Keratinocyte (primary cell): ENCODE data around the gene ZNF787. TPM values are rescaled to one million over a fixed set of nuclear protein-coding genes. Genes with fewer than 3 reads are reported as not detected.

Experiments used
- DNase-seq: peaks from one replicate; pipeline ENCODE4 v3.0.0-alpha.2; 2011; ENCODE audit warnings: low read depth, missing footprints, low spot score
- FAIRE-seq: peaks from 2 replicates; lab custom pipeline; 2011; peaks lifted over from hg19 to GRCh38; lab: Jason Lieb, UNC
- H2AFZ ChIP-seq: 2 replicates; pipeline ENCODE4 v1.6.0; 2012; ENCODE audit warnings: low read length, control low read depth, inconsistent platforms; ENCODE audit not compliant: control insufficient read depth
- H3K27ac ChIP-seq: 2 replicates; pipeline ENCODE4 v1.5.1; 2011; ENCODE audit warnings: low read length; ENCODE audit not compliant: control insufficient read depth, insufficient read depth
- H3K27me3 ChIP-seq: 3 replicates; pipeline ENCODE4 v1.6.0; 2011; ENCODE audit warnings: low read length; ENCODE audit not compliant: control insufficient read depth, insufficient read depth; ENCODE audit errors: extremely low read depth
- H3K36me3 ChIP-seq, 2 experiments: 2 replicates in 1 of 2; 3 replicates in 1 of 2; pipeline ENCODE4 v1.5.1; 2011; ENCODE audit warnings: low read length in 2 of 2, mild to moderate bottlenecking in 1 of 2; ENCODE audit not compliant: control insufficient read depth in 2 of 2, insufficient read depth in 2 of 2; ENCODE audit errors: extremely low read depth in 1 of 2
- H3K4me1 ChIP-seq: 3 replicates; pipeline ENCODE4 v1.5.1; 2011; ENCODE audit warnings: low read length; ENCODE audit not compliant: control insufficient read depth, insufficient read depth; ENCODE audit errors: extremely low read depth
- H3K4me2 ChIP-seq: 3 replicates; pipeline ENCODE4 v1.6.0; 2011; ENCODE audit warnings: low read depth, low read length; ENCODE audit not compliant: control insufficient read depth, insufficient read depth; ENCODE audit errors: extremely low read depth
- H3K4me3 ChIP-seq, 3 experiments: fragments of 200-600 bp in 1 of 3; sonication (generic) in 1 of 3; 2 replicates in 2 of 3; 3 replicates in 1 of 3; pipeline ENCODE4 v1.5.1; 2011 to 2016; ENCODE audit warnings: low read length in 3 of 3, mild to moderate bottlenecking in 3 of 3, control low read depth in 2 of 3, inconsistent platforms in 1 of 3, low read depth in 1 of 3, mixed read lengths in 1 of 3, mixed run types in 1 of 3, moderate library complexity in 1 of 3; ENCODE audit not compliant: control insufficient read depth in 2 of 3, insufficient read depth in 2 of 3; ENCODE audit errors: extremely low read depth in 1 of 3
- H3K79me2 ChIP-seq: 2 replicates; pipeline ENCODE4 v1.6.0; 2012; ENCODE audit warnings: low read length; ENCODE audit not compliant: control insufficient read depth, insufficient read depth
- H3K9ac ChIP-seq: 3 replicates; pipeline ENCODE4 v1.6.0; 2011; ENCODE audit warnings: low read length; ENCODE audit not compliant: control insufficient read depth, insufficient read depth; ENCODE audit errors: extremely low read depth
- H3K9me1 ChIP-seq: 3 replicates; pipeline ENCODE4 v1.6.0; 2011; ENCODE audit warnings: low read length; ENCODE audit not compliant: control insufficient read depth, insufficient read depth; ENCODE audit errors: extremely low read depth
- H3K9me3 ChIP-seq: 2 replicates; pipeline ENCODE4 v1.5.1; 2012; ENCODE audit warnings: low read depth, low read length; ENCODE audit not compliant: control insufficient read depth
- H4K20me1 ChIP-seq: 3 replicates; pipeline ENCODE4 v1.6.0; 2011; ENCODE audit warnings: low read length; ENCODE audit not compliant: control insufficient read depth, insufficient read depth; ENCODE audit errors: extremely low read depth
- EZH2 ChIP-seq: IDR thresholded peaks from one replicate; pipeline ENCODE4 v1.6.1; 2012; ENCODE audit warnings: inconsistent platforms, mild to moderate bottlenecking, low read length, moderate library complexity
- dilution Hi-C: fragments of 300-500 bp; cut with MboI; formaldehyde crosslinking; loops from one replicate; pipeline ENCODE4 v1.7.0; 2020; ENCODE audit warnings: low sequenced_read_pairs; ENCODE audit not compliant: extremely low pct_ligation_motif_present
- polyA plus RNA-seq, 5 experiments: library from polyadenylated mRNA; depleted of rRNA in 3 of 5; stranded (reverse) in 3 of 5; stranded (forward) in 1 of 5; unstranded in 1 of 5; fragments of >200 nt; gene quantifications; 1 replicate in 1 of 5; 2 replicates in 3 of 5; 3 replicates in 1 of 5; pipeline versions ENCODE4 v1.2.1 to v1.2.3, GENCODE V29; 2011 to 2012; ENCODE audit warnings: missing spikeins in 2 of 5, low read depth in 1 of 5, low replicate concordance in 1 of 5
- TF ChIP-seq, protein P1 (sequence below), 3 experiments: IDR thresholded peaks in 1 of 3; conservative IDR thresholded peaks in 1 of 3; optimal IDR thresholded peaks in 1 of 3; 2 replicates in 2 of 3; 3 replicates in 1 of 3; pipeline versions ENCODE3 to v1.5.1; 2011; ENCODE audit warnings: low read length in 3 of 3, mild to moderate bottlenecking in 3 of 3, moderate library complexity in 2 of 3, control low read depth in 1 of 3, inconsistent platforms in 1 of 3; ENCODE audit not compliant: insufficient read depth in 2 of 3; ENCODE audit errors: extremely low read depth in 1 of 3

Gene ZNF787
- polyA plus RNA-seq, 1 donor (not counting 4 experiments of a cell fraction or from before 2014, with no cell fraction given), result 5.6 TPM

DNA sequence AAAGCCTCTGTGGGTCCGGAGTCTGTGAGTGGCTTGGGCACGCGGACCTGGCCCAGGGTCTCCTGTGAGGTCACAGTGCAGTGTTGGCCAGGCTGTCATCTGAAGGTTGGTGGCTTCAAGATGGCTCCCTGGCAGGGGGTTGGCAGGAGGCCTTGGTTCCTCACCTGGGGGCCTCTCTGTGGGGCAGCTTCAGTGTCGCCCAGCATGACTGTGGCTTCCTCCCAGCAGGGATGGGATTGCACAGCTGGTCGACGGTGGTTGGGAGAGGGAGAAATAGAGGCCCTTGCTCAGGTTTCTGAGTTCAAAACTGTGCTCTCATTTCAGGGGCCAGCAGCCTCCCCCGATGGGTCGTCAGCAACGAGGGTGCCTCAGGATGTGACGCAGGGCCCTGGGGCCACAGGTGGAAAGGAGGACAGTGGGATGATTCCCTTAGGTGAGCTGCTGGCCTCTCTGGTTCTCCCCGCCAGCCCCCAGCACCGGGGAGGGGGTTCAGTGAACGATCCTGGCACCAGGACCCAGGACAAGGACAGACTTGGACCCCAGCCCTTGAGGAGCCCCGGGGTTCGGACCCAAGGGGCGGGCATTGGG lies 37.2 kb upstream of the ZNF787 start:
- H3K9me1 ChIP-seq, result no peaks in the 10 kb centered on the region
- no peaks in the 10 kb centered on the region for H3K4me1 ChIP-seq
- no peak overlapping the region for H2AFZ ChIP-seq
- no peak for DNase-seq
- H4K20me1 ChIP-seq, result peaks cover 2% of the 10 kb centered on the region
- no peak for FAIRE-seq
- no peaks in the 10 kb centered on the region for H3K9me3 ChIP-seq
- no peak overlapping the region for H3K27ac ChIP-seq
- H3K79me2 ChIP-seq, result no peaks in the 10 kb centered on the region
- H3K4me3 ChIP-seq, result no peak overlapping the region
- TF ChIP-seq, protein P1, sequence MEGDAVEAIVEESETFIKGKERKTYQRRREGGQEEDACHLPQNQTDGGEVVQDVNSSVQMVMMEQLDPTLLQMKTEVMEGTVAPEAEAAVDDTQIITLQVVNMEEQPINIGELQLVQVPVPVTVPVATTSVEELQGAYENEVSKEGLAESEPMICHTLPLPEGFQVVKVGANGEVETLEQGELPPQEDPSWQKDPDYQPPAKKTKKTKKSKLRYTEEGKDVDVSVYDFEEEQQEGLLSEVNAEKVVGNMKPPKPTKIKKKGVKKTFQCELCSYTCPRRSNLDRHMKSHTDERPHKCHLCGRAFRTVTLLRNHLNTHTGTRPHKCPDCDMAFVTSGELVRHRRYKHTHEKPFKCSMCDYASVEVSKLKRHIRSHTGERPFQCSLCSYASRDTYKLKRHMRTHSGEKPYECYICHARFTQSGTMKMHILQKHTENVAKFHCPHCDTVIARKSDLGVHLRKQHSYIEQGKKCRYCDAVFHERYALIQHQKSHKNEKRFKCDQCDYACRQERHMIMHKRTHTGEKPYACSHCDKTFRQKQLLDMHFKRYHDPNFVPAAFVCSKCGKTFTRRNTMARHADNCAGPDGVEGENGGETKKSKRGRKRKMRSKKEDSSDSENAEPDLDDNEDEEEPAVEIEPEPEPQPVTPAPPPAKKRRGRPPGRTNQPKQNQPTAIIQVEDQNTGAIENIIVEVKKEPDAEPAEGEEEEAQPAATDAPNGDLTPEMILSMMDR (optimal IDR thresholded peaks at IDR 0.05 in 1 of 3, IDR thresholded peaks at IDR 0.05 in 1 of 3, conservative IDR thresholded peaks at IDR 0.05 in 1 of 3; ENCODE audit: extremely low read depth in 1 of 3, insufficient read depth in 2 of 3, low read length in 3 of 3), result no peak
- no peak overlapping the region for H3K4me2 ChIP-seq
- dilution Hi-C loops, result no loop called here
- H3K9ac ChIP-seq, result no peak overlapping the region
- peaks cover 5 to 10% of the 10 kb centered on the region in 2 experiments for H3K36me3 ChIP-seq
- H3K27me3 ChIP-seq, result no peaks in the 10 kb centered on the region

DNA sequence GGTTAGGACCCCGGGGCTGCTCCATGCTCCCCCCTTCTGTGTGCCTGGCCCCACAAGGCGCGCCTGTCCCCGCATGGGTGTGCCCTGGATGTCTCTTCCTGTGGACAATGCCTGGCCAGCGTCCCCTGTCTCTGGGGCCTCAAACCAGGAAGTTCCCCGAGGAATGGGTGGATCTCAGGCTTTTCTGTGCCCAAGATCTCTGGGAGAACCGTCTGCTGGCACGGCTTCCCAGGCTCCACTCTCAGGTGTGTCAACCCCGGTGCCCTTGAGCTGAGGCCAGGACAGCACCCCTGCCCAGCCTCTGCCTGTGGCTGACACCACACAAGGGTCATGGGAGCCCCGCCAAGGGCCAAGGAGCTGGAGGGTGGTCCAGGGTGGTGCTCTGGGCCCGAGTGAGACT lies 35.7 kb upstream of the ZNF787 start:
- Histone ChIP-seq H3K4me2 (no peak overlapping the region), H3K9me3 (no peaks in the 10 kb centered on the region), H4K20me1 (peaks cover 2% of the 10 kb centered on the region), H3K79me2 (peaks cover 2% of the 10 kb centered on the region), H3K4me1 (no peaks in the 10 kb centered on the region), H3K4me3 (no peak overlapping the region), H3K36me3 (peaks cover 5 to 10% of the 10 kb centered on the region in 2 experiments), H3K9me1 (no peaks in the 10 kb centered on the region), H3K27ac (no peak overlapping the region), H3K27me3 (no peaks in the 10 kb centered on the region), H3K9ac (no peak overlapping the region), H2AFZ (no peak overlapping the region)
- DNase-seq, result no peak
- dilution Hi-C loops, result no loop called here
- no peak for FAIRE-seq
- TF ChIP-seq EZH2, result no peak
- TF ChIP-seq, protein P1 (optimal IDR thresholded peaks at IDR 0.05 in 1 of 3, IDR thresholded peaks at IDR 0.05 in 1 of 3, conservative IDR thresholded peaks at IDR 0.05 in 1 of 3; ENCODE audit: extremely low read depth in 1 of 3, insufficient read depth in 2 of 3, low read length in 3 of 3), result no peak
